Endodermal cell (in vitro differentiated cells): ENCODE results near the gene UCP2. TPM values are rescaled to one million over a fixed set of nuclear protein-coding genes. Genes with fewer than 3 reads are reported as not detected.

Source experiments
- DNase-seq: peaks from one replicate; pipeline ENCODE4 v3.0.0-alpha.2; 2017
- H3K27ac ChIP-seq: 2 replicates; pipeline ENCODE4 v1.5.1; 2013; ENCODE audit warnings: mild to moderate bottlenecking, low read depth, low read length, moderate library complexity
- H3K27me3 ChIP-seq: 2 replicates; pipeline ENCODE4 v1.6.1; 2013; ENCODE audit warnings: mild to moderate bottlenecking, low read length, moderate library complexity; ENCODE audit not compliant: insufficient read depth, control insufficient read depth, poor library complexity, severe bottlenecking
- H3K36me3 ChIP-seq: 2 replicates; pipeline ENCODE4 v1.7.0; 2013; ENCODE audit warnings: mild to moderate bottlenecking, low read length, moderate library complexity; ENCODE audit not compliant: control insufficient read depth, insufficient read depth
- H3K4me1 ChIP-seq: one replicate; pipeline ENCODE4 v1.7.0; 2013; ENCODE audit warnings: low read length; ENCODE audit not compliant: control insufficient read depth, insufficient read depth
- H3K4me3 ChIP-seq: 2 replicates; pipeline ENCODE4 v1.5.1; 2013; ENCODE audit warnings: mild to moderate bottlenecking, low read length, moderate library complexity
- H3K9ac ChIP-seq: 2 replicates; pipeline ENCODE4 v1.6.1; 2013; ENCODE audit warnings: mild to moderate bottlenecking, low read length, moderate library complexity; ENCODE audit not compliant: poor library complexity, severe bottlenecking; ENCODE audit errors: extremely low read depth
- H3K9me3 ChIP-seq: 2 replicates; pipeline ENCODE4 v1.6.1; 2013; ENCODE audit warnings: mild to moderate bottlenecking, low read length, moderate library complexity; ENCODE audit not compliant: control insufficient read depth
- H3K27ac Mint-ChIP-seq: 2 replicates; pipeline ENCODE4 v1.8.0; 2020; ENCODE audit warnings: mixed read lengths
- H3K27me3 Mint-ChIP-seq: 2 replicates; pipeline ENCODE4 v1.8.0; 2021; ENCODE audit warnings: mild to moderate bottlenecking, mixed read lengths; ENCODE audit not compliant: insufficient read depth
- H3K36me3 Mint-ChIP-seq: 2 replicates; pipeline ENCODE4 v1.8.0; 2020; ENCODE audit warnings: low read depth, mixed read lengths
- H3K4me1 Mint-ChIP-seq: 2 replicates; pipeline ENCODE4 v1.8.0; 2020; ENCODE audit warnings: mixed read lengths
- H3K4me3 Mint-ChIP-seq: 2 replicates; pipeline ENCODE4 v1.8.0; 2020; ENCODE audit warnings: mild to moderate bottlenecking, moderate library complexity, mixed read lengths
- H3K9me3 Mint-ChIP-seq: 2 replicates; pipeline ENCODE4 v1.8.0; 2020; ENCODE audit warnings: mild to moderate bottlenecking, mixed read lengths
- CTCF ChIP-seq: fragments of 200-600 bp; sonication (generic); conservative IDR thresholded peaks from 2 replicates; pipeline ENCODE4 v1.5.0; 2021; ENCODE audit warnings: antibody characterized with exemption, mild to moderate bottlenecking
- WGBS, 2 experiments: methylation state at CpG; one replicate each; pipeline versions ENCODE4 v1.1.5 to v1.1.7; 2013; ENCODE audit warnings: missing lambda C conversion rate in 2 of 2, mixed read lengths in 1 of 2; ENCODE audit not compliant: insufficient coverage in 1 of 2, insufficient read length in 1 of 2; 5-methylcytosine and 5-hydroxymethylcytosine counted together
- total RNA-seq, 2 donors: library from RNA; stranded (reverse); fragmentation: NEBNext Ultra II Directional in 1 of 2; extraction: Animal tissue kit (Norgen Biotek cat#: 25700) in 1 of 2; gene quantifications; 2 replicates in 1 of 2; 3 replicates in 1 of 2; pipeline ENCODE4 v1.2.1, GENCODE V29; 2021

UCP2 gene
- total RNA-seq, 2 donors from 2014 or later: 140 to 202 TPM

DNA sequence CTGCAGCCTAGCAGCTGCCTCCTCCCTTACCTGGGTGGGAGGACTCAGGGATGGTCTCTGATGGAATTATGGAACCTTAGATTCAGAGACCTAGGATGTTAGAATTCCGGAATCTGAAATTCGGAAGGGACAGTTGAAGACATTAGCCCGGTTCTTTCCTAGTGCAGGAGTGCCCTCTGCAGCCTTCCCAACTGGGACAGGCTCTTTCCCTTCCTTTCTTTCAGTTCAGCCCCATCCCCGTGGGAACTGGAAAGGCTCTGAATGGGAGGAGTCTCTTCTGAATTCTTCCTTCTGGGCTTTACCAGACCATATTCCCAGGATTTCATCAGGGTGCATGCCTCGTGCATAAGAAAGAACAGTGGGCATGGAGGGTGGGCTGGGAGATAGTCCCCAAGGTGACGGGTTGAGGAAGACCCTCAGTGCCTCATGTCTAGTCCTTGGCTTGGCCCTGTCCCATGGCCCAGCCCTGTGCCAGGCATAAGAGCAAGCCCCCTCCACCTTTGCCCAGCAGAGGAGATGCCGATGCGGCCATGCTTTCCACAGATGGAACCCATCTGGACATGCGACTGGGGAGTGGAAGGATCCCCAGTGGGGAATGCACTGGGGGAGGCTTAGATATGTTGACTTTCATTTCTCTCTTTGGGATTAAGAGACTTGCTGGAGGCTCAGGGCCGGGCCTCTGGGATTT lies 17.4 kb downstream of the UCP2 start:
- H3K4me3 ChIP-seq: no peak overlapping the region
- H3K36me3 ChIP-seq: no peaks in the 10 kb centered on the region
- H3K4me1 Mint-ChIP-seq: peaks cover 6% of the 10 kb centered on the region
- no peaks in the 10 kb centered on the region for H3K4me1 ChIP-seq
- no peaks in the 10 kb centered on the region for H3K9me3 ChIP-seq
- H3K27ac ChIP-seq: no peak overlapping the region
- no peaks in the 10 kb centered on the region for H3K27me3 ChIP-seq
- 78 to 85% methylated on average over 6 to 10 of the region's 10 CpGs for WGBS, 2 experiments
- DNase-seq: no peak
- H3K4me3 Mint-ChIP-seq: no peak overlapping the region
- H3K27ac Mint-ChIP-seq: no peak overlapping the region
- H3K9me3 Mint-ChIP-seq: no peaks in the 10 kb centered on the region
- H3K36me3 Mint-ChIP-seq: no peaks in the 10 kb centered on the region
- no peak for TF ChIP-seq CTCF
- H3K27me3 Mint-ChIP-seq: peaks cover 11% of the 10 kb centered on the region
- H3K9ac ChIP-seq: no peak overlapping the region

DNA sequence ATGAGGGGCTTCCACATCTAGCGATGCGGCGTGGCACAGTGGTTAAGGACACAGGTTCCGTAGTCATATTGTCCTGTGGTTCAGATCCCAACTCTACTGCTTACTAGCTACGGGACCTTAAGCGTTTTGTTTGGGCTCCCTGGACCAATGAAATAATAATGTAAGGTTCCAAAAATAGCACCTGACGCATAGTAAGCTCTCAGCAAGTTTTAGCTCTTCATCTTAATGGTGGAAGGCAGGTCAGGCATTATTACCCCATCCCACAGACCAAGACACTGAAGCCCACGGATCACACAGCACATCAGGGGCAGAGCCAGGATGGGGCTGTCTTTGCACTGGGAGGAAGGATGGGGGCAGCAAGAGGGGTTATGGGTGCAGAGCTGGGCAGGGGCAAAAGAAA lies 18.8 kb downstream of the UCP2 start:
- no peaks in the 10 kb centered on the region for H3K9me3 Mint-ChIP-seq
- no peak for TF ChIP-seq CTCF
- WGBS, 2 experiments: 85 to 97% methylated on average over 6 to 8 of the region's 8 CpGs

GRCh38 chr11:73962101-73962705 lies 20.4 kb downstream of the UCP2 start:
- Mint-ChIP-seq H3K27me3 (peaks cover 7% of the 10 kb centered on the region), H3K27ac (no peak overlapping the region), H3K4me3 (no peak overlapping the region), H3K36me3 (no peaks in the 10 kb centered on the region), H3K4me1 (peaks cover 15% of the 10 kb centered on the region), H3K9me3 (no peaks in the 10 kb centered on the region)
- H3K4me1 ChIP-seq: no peaks in the 10 kb centered on the region
- H3K4me3 ChIP-seq: no peak overlapping the region
- no peaks in the 10 kb centered on the region for H3K36me3 ChIP-seq
- H3K27ac ChIP-seq: no peak overlapping the region
- DNase-seq: no peak
- no peak for TF ChIP-seq CTCF
- 79 to 100% methylated on average over 3 to 7 of the region's 7 CpGs for WGBS, 2 experiments
- no peaks in the 10 kb centered on the region for H3K27me3 ChIP-seq
- H3K9me3 ChIP-seq: no peaks in the 10 kb centered on the region
- no peak overlapping the region for H3K9ac ChIP-seq

More for the DNA sequence above, 18.8 kb downstream of the UCP2 start:
- Mint-ChIP-seq H3K36me3 (no peaks in the 10 kb centered on the region), H3K4me3 (no peak overlapping the region), H3K27me3 (peaks cover 11% of the 10 kb centered on the region), H3K27ac (no peak overlapping the region), H3K4me1 (peaks cover 10% of the 10 kb centered on the region)
- H3K4me1 ChIP-seq: no peaks in the 10 kb centered on the region
- no peak overlapping the region for H3K4me3 ChIP-seq
- no peak overlapping the region for H3K27ac ChIP-seq
- no peak overlapping the region for H3K9ac ChIP-seq
- H3K9me3 ChIP-seq: no peaks in the 10 kb centered on the region
- H3K27me3 ChIP-seq: no peaks in the 10 kb centered on the region
- H3K36me3 ChIP-seq: no peaks in the 10 kb centered on the region
- DNase-seq: no peak
